GM18511 (cell line): ENCODE measurements around the gene ATXN1.

Source experiments
- ATAC-seq: cut with Tn5 transposase; IDR thresholded peaks from one replicate; pipeline ENCODE4 v1.9.1; 2021; ENCODE audit warnings: mild to moderate bottlenecking, moderate library complexity; ENCODE audit not compliant: unreplicated experiment

The ATXN1 gene

GRCh38 chr6:16306334-16306733 lies 454.9 kb downstream of the ATXN1 start:
- ATAC-seq: no peak

- peak; percentile 33 for ATAC-seq
Measured at GRCh38 chr6:16305788-16306187, 455.5 kb downstream of the ATXN1 start.

DNA sequence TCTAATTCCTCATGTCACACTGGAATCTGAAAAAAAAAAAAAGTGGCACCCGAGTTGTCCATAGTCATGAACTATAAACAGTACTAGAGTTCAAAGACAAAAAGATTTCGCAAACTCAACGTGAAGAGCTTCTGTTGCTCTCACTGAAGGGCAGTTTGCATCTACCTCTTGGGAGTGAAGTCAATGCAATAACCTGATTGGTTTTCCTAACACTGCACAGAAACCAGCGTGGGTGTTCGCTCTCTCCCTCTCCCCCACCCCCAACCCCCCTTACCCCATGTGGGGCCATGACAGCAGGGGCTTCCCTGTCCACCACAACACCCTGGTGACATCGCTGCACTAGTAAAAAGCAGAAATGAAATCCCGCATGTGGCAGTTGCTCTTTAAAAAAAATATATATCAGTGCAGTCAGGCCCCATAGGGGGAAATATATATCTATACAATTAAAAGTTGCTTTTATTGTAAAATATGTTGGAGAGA lies 456.0 kb downstream of the ATXN1 start:
- peak; percentile 89 for ATAC-seq

DNA sequence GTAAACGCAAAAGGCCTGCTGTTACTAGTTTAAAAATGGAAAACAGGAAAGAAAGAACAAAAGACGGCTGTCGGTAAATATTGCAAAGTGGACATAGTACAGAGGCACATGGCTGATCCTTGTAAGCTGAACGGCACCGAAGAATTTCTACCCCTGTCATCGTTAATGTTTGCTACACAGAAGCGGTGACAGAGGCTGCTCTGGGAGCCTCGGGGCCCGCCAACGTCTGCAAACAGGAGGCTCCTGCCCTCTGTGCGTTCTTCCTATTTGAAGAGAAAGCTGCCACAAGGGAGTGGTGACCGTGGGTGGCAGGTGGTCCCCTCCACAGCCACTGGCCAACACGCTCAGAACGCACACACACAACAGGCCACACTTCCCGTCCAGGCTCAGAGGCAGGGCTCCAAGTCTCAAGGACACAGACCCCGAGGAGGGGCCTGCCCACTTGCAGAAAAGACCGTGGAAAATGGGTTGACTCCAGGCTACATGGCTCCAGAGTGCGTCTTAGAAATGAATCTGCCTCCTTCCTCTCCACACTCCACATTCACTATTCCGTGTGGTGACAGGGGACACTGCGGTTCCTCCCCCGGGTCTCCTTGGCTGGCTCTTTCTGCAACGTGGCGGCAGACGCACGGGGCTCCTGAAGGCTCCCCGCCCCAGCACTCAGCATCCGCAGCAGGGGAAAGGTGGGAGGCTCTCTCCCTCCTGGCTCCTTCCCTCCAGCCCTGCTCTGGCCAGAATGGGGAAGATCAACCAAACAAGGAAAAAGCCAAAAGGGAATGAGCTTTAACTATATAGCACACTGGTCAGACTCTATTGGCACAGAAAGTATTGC lies 458.3 kb downstream of the ATXN1 start:
- ATAC-seq: no peak

GRCh38 chr6:16301511-16301910 lies 459.7 kb downstream of the ATXN1 start:
- peak; percentile 50 for ATAC-seq

- no peak for ATAC-seq
Measured at GRCh38 chr6:16299861-16300260, 461.4 kb downstream of the ATXN1 start.

DNA sequence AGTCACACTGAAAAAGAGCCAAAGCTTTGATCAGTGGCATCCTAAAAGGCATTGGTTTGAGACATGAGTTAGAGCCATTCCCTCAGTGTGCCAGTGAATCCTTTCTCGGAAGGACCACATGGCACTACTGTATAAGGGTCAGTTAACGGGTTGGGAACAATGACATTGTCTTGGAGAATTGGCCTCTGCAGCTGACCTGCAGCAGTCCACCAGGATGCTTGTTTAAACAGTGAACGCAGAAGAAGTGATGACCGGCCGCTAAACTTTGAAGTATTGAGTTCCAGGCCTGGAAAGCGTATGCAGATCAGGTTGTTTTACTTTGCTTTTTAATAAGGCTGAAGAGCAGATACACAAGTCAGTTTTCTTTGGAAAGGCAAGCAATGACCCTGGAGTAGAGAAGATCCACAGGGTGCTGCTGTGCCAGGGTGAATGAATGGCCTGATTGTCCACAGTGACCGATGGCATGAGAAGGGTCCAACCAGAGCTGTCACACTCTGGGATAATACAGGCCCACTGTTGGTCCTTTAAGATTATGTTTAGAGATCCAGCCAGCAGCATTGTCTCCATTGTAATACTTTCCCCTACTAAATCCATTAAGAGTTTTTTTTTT lies 465.1 kb downstream of the ATXN1 start:
- ATAC-seq: no peak

GRCh38 chr6:16295471-16295870 lies 465.8 kb downstream of the ATXN1 start:
- ATAC-seq: no peak

GRCh38 chr6:16295060-16295459 lies 466.2 kb downstream of the ATXN1 start:
- no peak for ATAC-seq

DNA sequence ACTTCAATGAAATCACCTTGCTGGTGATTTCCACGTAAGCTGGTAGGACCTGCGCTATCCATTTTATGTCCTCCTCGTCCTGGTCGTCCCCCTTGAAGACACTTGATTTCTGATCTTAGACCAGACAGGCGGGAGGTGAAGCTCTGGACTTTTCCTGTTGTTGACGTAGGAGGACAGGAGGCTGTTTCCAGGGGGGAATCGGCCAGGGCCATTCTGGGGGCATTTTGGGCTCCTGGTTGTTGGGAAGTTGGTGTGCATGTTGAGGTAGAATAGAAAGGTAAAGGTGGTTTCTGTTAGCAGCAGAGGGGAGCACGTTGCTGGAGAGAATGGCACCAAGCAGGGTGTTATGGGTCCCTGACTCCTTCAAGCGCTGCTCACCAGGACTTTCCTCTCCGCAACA lies 466.9 kb downstream of the ATXN1 start:
- ATAC-seq: no peak

DNA sequence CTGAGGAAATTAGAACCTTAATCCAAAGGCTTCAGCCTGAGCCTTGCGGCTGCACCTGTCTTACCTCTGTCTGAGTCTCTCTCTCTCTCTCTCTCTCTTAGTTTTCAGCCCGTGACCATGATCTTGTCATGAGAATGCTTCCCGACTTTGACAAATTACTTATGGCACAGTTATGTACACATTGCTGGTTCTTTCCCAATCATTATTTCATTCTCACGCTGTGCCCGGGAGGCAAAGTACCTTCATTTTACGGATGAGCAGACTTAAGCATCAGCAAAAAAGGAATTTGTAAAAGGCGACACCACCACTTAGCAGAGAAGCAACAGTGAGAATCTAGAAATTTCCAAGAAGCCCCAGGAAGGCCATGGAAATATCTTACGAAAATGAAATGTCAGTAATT lies 468.3 kb downstream of the ATXN1 start:
- ATAC-seq: no peak

- no peak for ATAC-seq
Measured at GRCh38 chr6:16292432-16292831, 468.8 kb downstream of the ATXN1 start.

GRCh38 chr6:16291739-16292138 lies 469.5 kb downstream of the ATXN1 start:
- no peak for ATAC-seq

DNA sequence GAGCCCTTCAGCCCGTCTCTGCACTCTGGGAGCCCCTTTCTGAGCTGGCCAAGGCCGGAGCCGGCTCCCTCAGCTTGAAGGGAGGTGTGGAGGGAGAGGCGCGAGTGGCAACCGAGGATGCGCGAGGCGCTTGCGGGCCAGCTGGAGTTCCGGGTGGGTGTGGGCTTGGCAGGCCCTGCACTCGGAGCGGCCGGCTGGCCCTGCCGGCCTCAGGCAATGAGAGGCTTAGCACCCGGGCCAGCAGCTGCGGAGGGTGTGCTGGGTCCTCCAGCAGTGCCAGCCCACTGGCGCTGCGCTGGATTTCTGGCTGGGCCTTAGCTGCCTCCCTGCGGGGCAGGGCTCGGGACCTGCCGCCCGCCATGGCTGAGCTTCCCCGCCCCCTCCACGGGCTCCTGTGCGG lies 473.1 kb downstream of the ATXN1 start:
- no peak for ATAC-seq

- no peak for ATAC-seq
Measured at GRCh38 chr6:16286151-16286522, 475.1 kb downstream of the ATXN1 start.

GRCh38 chr6:16285467-16286150 lies 475.7 kb downstream of the ATXN1 start:
- ATAC-seq: no peak

DNA sequence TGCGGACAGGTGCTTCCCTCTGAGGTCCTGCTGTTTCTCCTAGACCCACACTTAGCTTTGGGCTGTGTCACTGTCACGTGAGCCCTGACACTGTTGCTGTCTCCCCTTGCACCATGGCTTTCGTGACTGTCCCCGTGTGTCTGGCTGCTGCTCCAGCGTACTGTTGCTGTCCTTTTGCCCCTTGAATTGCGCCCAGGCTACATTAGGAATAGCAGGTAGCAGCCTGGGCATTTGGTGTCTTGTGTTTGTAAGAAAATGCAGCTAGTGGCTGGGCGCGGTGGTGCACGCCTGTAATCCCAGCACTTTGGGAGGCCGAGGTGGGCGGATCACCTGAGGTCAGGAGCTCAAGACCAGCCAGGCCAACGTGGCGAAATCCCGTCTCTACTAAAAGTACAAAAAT lies 476.8 kb downstream of the ATXN1 start:
- no peak for ATAC-seq

GRCh38 chr6:16282370-16282769 lies 478.9 kb downstream of the ATXN1 start:
- ATAC-seq: no peak

DNA sequence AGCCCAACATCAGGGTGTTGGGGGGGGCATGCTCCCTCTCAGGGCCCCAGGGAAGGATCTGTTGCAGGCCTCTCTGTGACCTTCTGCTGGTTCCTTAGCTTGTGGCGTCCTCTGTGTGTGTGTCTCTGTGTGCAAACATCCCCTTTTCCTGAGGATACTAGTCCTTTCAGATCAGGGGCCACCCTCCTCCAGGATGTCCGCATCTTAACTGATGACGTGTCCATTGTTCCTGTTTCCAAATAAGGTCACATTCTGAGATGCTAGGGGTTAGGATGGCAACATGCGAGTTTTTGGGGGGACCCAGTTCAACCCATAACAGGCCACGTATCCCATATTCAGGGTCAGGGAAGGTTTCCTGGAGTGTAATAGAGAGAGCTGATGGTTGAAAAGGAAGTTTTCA lies 482.0 kb downstream of the ATXN1 start:
- ATAC-seq: no peak

DNA sequence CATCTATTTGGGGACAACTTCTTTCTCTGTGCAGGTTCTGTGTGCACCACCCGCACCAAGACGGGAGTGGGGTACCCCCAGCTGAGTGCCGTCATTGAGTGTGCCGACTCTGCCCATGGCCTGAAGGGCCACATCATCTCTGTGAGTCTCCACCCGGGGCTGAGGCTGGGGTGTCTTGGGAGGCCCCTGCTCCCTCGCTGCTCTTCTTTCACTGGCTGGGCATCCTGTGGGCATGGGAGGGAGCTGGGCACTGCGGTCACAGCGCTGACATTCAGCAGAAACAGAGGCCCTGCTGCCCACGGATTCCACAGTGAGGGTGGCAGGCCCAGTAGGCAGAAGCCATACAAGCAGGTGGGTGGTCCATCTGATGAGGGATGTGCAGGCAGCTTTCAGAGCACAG lies 482.5 kb downstream of the ATXN1 start:
- no peak for ATAC-seq

- ATAC-seq: no peak
Measured at GRCh38 chr6:16278048-16278724, 483.1 kb downstream of the ATXN1 start.
